K562 (cell line): ENCODE measurements around the gene IFNGR1. TPM values are rescaled to one million over a fixed set of nuclear protein-coding genes. Genes with fewer than 3 reads are reported as not detected.

Experiments used
- ATAC-seq: fragments of 200-7000 bp; cut with Tn5 transposase; 3 replicates; pipeline ENCODE4 v1.9.1; 2020; ENCODE audit warnings: moderate library complexity
- BruUV-seq: library from RNA; stranded (reverse); fragments of 400-500 nt; replicated peaks from 2 replicates; lab custom pipeline; 2021; lab: Mats Ljungman, UMichigan
- CTCF ChIA-PET: fragments of 300-600 bp; formaldehyde crosslinking; extraction: SDS; loops from one replicate; lab custom pipeline; 2021; ENCODE audit warnings: low intra/inter-chr PET ratio; lab: Yijun Ruan, JAX
- POLR2A ChIA-PET: fragments of 300-600, 350-650 bp; sonication (Branson Sonifier 250); formaldehyde crosslinking; extraction: SDS; loops from one replicate; lab custom pipeline; 2021; ENCODE audit warnings: antibody characterized with exemption, inconsistent platforms; lab: Yijun Ruan, JAX
- DNase-seq, 4 experiments: peaks; one replicate each; pipeline versions ENCODE4 v3.0.0 to v3.0.0-alpha.2; 2011 to 2018; ENCODE audit warnings: low spot score in 3 of 4, mixed read lengths in 3 of 4; ENCODE audit errors: extremely low read depth in 1 of 4
- FAIRE-seq: peaks from 2 replicates; lab custom pipeline; 2011; peaks lifted over from hg19 to GRCh38; lab: Jason Lieb, UNC
- H2AFZ ChIP-seq: 2 replicates; pipeline ENCODE4 v1.6.0; 2011; ENCODE audit warnings: low read depth, low read length, control low read depth, inconsistent platforms
- H3K27ac ChIP-seq: fragments of 200-600 bp; 3 replicates; pipeline ENCODE4 v1.8.0; 2011; ENCODE audit warnings: low read depth, mild to moderate bottlenecking, control low read depth, inconsistent platforms, low read length, moderate library complexity, mixed read lengths; ENCODE audit errors: extremely low read depth
- H3K27me3 ChIP-seq, 2 experiments: fragments of 300-600 bp in 1 of 2; 2 replicates in 1 of 2; 3 replicates in 1 of 2; pipeline versions ENCODE4 v1.6.0 to v1.8.0; 2011; ENCODE audit warnings: inconsistent platforms in 2 of 2, low read length in 2 of 2, mild to moderate bottlenecking in 1 of 2, mixed read lengths in 1 of 2, moderate library complexity in 1 of 2; ENCODE audit not compliant: control insufficient read depth in 2 of 2, insufficient read depth in 2 of 2
- H3K36me3 ChIP-seq: fragments of 300-600 bp; 3 replicates; pipeline ENCODE4 v1.8.0; 2011; ENCODE audit warnings: mild to moderate bottlenecking, low read length, inconsistent platforms; ENCODE audit not compliant: control insufficient read depth, insufficient read depth
- H3K4me1 ChIP-seq, 2 experiments: fragments of 200-600 bp in 1 of 2; replicated peaks in 1 of 2; 2 replicates in 1 of 2; 3 replicates in 1 of 2; pipeline versions ENCODE4 v1.5.1 to v1.8.0; 2011; ENCODE audit warnings: inconsistent platforms in 2 of 2, low read length in 2 of 2, mild to moderate bottlenecking in 1 of 2, mixed read lengths in 1 of 2, moderate library complexity in 1 of 2; ENCODE audit not compliant: control insufficient read depth in 2 of 2, insufficient read depth in 2 of 2
- H3K4me2 ChIP-seq: 2 replicates; pipeline ENCODE4 v1.6.1; 2011; ENCODE audit warnings: low read length, control low read depth, inconsistent platforms, mixed read lengths; ENCODE audit not compliant: insufficient read depth
- H3K4me3 ChIP-seq: fragments of 200-600 bp; sonication (generic), shearing (Covaris generic); 2 replicates; pipeline ENCODE4 v1.5.1; 2016; ENCODE audit warnings: control low read depth, inconsistent platforms
- H3K79me2 ChIP-seq: fragments of 200-600 bp; 3 replicates; pipeline ENCODE4 v1.8.0; 2011; ENCODE audit warnings: low read length, inconsistent platforms; ENCODE audit not compliant: control insufficient read depth, insufficient read depth
- H3K9ac ChIP-seq, 2 experiments: 2 replicates each; pipeline versions ENCODE4 v1.6.0 to v1.6.1; 2011; ENCODE audit warnings: low read depth in 2 of 2, low read length in 2 of 2, control low read depth in 1 of 2, inconsistent platforms in 1 of 2, mild to moderate bottlenecking in 1 of 2, mixed read lengths in 1 of 2; ENCODE audit not compliant: insufficient read depth in 1 of 2
- H3K9me1 ChIP-seq: one replicate; pipeline ENCODE4 v1.6.0; 2011; ENCODE audit warnings: inconsistent platforms, mild to moderate bottlenecking, low read length, moderate library complexity; ENCODE audit not compliant: control insufficient read depth, insufficient read depth
- H3K9me3 ChIP-seq: replicated peaks from 2 replicates; pipeline ENCODE4 v1.5.1; 2011; ENCODE audit warnings: low read depth, low read length, inconsistent platforms; ENCODE audit not compliant: control insufficient read depth, insufficient read depth
- H4K20me1 ChIP-seq: replicated peaks from 2 replicates; pipeline ENCODE4 v1.6.1; 2011; ENCODE audit warnings: low read length, inconsistent platforms, mixed read lengths; ENCODE audit not compliant: control insufficient read depth, insufficient read depth
- CBX3 ChIP-seq, 2 experiments: IDR thresholded peaks; 1 replicate in 1 of 2; 2 replicates in 1 of 2; pipeline ENCODE4 v1.6.1; 2012; ENCODE audit warnings: inconsistent platforms in 2 of 2, low read length in 2 of 2, borderline replicate concordance in 1 of 2, control low read depth in 1 of 2
- ELF2 ChIP-seq: fragments of 250-450 bp; sonication (Bioruptor Pico); IDR thresholded peaks from 2 replicates; pipeline ENCODE4 v1.5.0; 2021; ENCODE audit warnings: mild to moderate bottlenecking
- MTA2 ChIP-seq: fragments of 450-650 bp; IDR thresholded peaks from 2 replicates; pipeline ENCODE4 v1.6.1; 2016; ENCODE audit warnings: low read depth
- MTA3 ChIP-seq: fragments of 450-650 bp; formaldehyde crosslinking; IDR thresholded peaks from 2 replicates; pipeline ENCODE4 v1.6.1; 2017; ENCODE audit warnings: mild to moderate bottlenecking, borderline replicate concordance
- SMAD3 ChIP-seq: fragments of 450-650 bp; formaldehyde crosslinking; conservative IDR thresholded peaks from 2 replicates; pipeline ENCODE4 v1.4.0; 2020; ENCODE audit warnings: mild to moderate bottlenecking
- SPI1 ChIP-seq: IDR thresholded peaks from 2 replicates; pipeline ENCODE4 v1.6.1; 2011; ENCODE audit warnings: low read depth, low read length, control low read depth, borderline replicate concordance
- ZC3H8 ChIP-seq: fragments of 450-650 bp; IDR thresholded peaks from 2 replicates; pipeline ENCODE4 v1.6.1; 2017
- ZFPM2 ChIP-seq: fragments of 250-450 bp; sonication (Bioruptor Pico); IDR thresholded peaks from 2 replicates; pipeline ENCODE4 v1.5.1; 2022; ENCODE audit warnings: mild to moderate bottlenecking
- WGBS: fragments of 100-300 bp; shearing (Covaris generic); methylation state at CpG from one replicate; pipeline ENCODE4 v1.1.6; 2016; ENCODE audit warnings: low coverage, mixed read lengths; ENCODE audit not compliant: insufficient coverage; ENCODE audit errors: missing lambda C conversion rate; 5-methylcytosine and 5-hydroxymethylcytosine counted together
- in situ Hi-C: fragments of 300-500 bp; cut with MboI; formaldehyde crosslinking; loops from 4 replicates; pipeline ENCODE4 v1.15.0; 2018; ENCODE audit warnings: inconsistent platforms, mixed read lengths
- intact Hi-C: fragments of 100-400 bp; cut with micrococcal nuclease; formaldehyde crosslinking; loops from 2 replicates; pipeline ENCODE4 v1.14.2; 2022
- polyA plus RNA-seq, 8 experiments: library from polyadenylated mRNA; depleted of rRNA in 4 of 8; stranded (reverse) in 5 of 8; unstranded in 3 of 8; fragments of >200 nt; fragmentation: Nextera tagmentation in 2 of 8; fragmentation: Illumina TruSeq in 1 of 8; extraction: Ambion mirVana in 2 of 8; extraction: Trizol in 1 of 8; gene quantifications; 2 replicates each; pipeline versions ENCODE4 v1.2.1 to v1.2.3, GENCODE V29; 2011 to 2014; ENCODE audit warnings: inconsistent platforms in 1 of 8, missing spikeins in 1 of 8
- total RNA-seq, 7 experiments: library from RNA; depleted of rRNA in 6 of 7; stranded (reverse); fragments of >200 nt in 6 of 7; fragmentation: Illumina TruSeq in 2 of 7; extraction: Trizol in 2 of 7; gene quantifications; 2 replicates each; pipeline versions ENCODE4 v1.2.1 to v1.2.3, GENCODE V29; 2011 to 2021; ENCODE audit warnings: low replicate concordance in 1 of 7
- TF ChIP-seq, protein P1 (sequence below): fragments of 450-650 bp; formaldehyde crosslinking; IDR thresholded peaks from 2 replicates; pipeline ENCODE4 v1.4.0; 2022; ENCODE audit warnings: mild to moderate bottlenecking, moderate library complexity
- TF ChIP-seq, protein P2 (sequence below), 2 experiments: IDR thresholded peaks in 1 of 2; conservative IDR thresholded peaks in 1 of 2; 2 replicates each; pipeline ENCODE4 v1.6.1; 2016; ENCODE audit warnings: low read depth in 2 of 2, mild to moderate bottlenecking in 1 of 2, missing compliant biosample characterization in 1 of 2, missing genetic modification characterization in 1 of 2, moderate library complexity in 1 of 2

The IFNGR1 gene
- total and polyA plus RNA-seq, 9 of the 15 experiments (the other 6 are each of a cell fraction or from before 2014, with no cell fraction given) = 14.7 to 47.0 (median 26.7) TPM

DNA sequence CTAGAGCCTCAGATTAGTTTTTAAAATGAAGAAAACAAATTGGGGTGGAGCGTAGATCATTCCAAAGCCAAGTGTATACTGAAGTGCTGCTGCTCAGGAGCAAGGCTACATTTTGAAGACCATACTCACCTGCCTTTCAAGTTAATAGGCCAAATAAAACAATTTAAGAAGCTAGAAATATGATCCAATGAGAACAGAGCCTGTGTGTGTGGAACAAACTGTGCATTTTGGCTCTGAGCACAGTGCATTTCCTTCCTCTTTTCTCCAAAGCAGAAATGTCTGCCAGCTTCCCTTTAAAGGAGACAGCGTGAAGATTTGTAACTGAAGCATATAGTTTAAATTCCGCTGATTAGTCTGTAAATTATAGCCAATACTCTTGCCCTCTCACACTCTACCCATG, 3.2 kb upstream of the IFNGR1 start:
- FAIRE-seq (no peak), ATAC-seq (no peak)
- Histone ChIP-seq H3K9ac (no peak overlapping the region), H3K4me1 (peaks cover 14 to 46% of the 10 kb centered on the region in 2 experiments), H4K20me1 (peaks cover 1% of the 10 kb centered on the region; the same call in 1 of the 2 replicates), H3K27ac (peak overlapping the region; percentile 13; the same call in 1 of the 3 replicates), H2AFZ (peak overlapping the region; percentile 48; the same call in 1 of the 2 replicates), H3K27me3 (no peaks in the 10 kb centered on the region), H3K9me3 (no peaks in the 10 kb centered on the region), H3K4me3 (no peak overlapping the region)
- ChIA-PET CTCF (interaction anchor here (0.6 kb wide), 1 partner anchor 611 kb away, joined by 3 read pairs; no protein-coding TSS in a partner anchor), POLR2A (no interaction called here)
- in situ Hi-C loops = no loop called here
- BruUV-seq = no TSS peak
- TF ChIP-seq CBX3 (IDR thresholded peaks at IDR 0.05; ENCODE audit: borderline replicate concordance in 1 of 2, low read length in 2 of 2) (no peak), SPI1 (0 out of 2 replicates have a peak, but pooled peaks have one; percentile 6), ZC3H8 (no peak), ELF2 (CRISPR knock-in tag) (0 out of 2 replicates have a peak, but pooled peaks have one; percentile 56), ZFPM2 (CRISPR knock-in tag) (no peak), SMAD3 (0 out of 2 replicates have a peak, but pooled peaks have one; percentile 20), MTA3 (0 out of 2 replicates have a peak, but pooled peaks have one; percentile 21), MTA2 (no peak)
- TF ChIP-seq, protein P1, sequence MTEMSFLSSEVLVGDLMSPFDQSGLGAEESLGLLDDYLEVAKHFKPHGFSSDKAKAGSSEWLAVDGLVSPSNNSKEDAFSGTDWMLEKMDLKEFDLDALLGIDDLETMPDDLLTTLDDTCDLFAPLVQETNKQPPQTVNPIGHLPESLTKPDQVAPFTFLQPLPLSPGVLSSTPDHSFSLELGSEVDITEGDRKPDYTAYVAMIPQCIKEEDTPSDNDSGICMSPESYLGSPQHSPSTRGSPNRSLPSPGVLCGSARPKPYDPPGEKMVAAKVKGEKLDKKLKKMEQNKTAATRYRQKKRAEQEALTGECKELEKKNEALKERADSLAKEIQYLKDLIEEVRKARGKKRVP = 0 out of 2 replicates have a peak, but pooled peaks have one; percentile 31
- TF ChIP-seq, protein P2, sequence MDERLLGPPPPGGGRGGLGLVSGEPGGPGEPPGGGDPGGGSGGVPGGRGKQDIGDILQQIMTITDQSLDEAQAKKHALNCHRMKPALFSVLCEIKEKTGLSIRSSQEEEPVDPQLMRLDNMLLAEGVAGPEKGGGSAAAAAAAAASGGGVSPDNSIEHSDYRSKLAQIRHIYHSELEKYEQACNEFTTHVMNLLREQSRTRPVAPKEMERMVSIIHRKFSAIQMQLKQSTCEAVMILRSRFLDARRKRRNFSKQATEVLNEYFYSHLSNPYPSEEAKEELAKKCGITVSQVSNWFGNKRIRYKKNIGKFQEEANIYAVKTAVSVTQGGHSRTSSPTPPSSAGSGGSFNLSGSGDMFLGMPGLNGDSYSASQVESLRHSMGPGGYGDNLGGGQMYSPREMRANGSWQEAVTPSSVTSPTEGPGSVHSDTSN (CRISPR knock-in tag; IDR thresholded peaks at IDR 0.05; ENCODE audit: low read depth) = no peak
- TF ChIP-seq, protein P2 (tag; conservative IDR thresholded peaks at IDR 0.05; ENCODE audit: low read depth) = peak; percentile 27; the same call in 1 of the 2 replicates
- TF ChIP-seq, all 486 proteins: peak for 6
- Histone ChIP-seq H3K36me3 (no peaks in the 10 kb centered on the region), H3K9me1 (no peaks in the 10 kb centered on the region), H3K4me2 (no peak overlapping the region), H3K79me2 (peaks cover 18% of the 10 kb centered on the region)
- DNase-seq = no peak
- 62% methylated on average over 3 of the region's 3 CpGs for WGBS
- intact Hi-C loops = no loop called here
